WTC11 (cell line): ENCODE measurements around the gene ITGA5.

ENCODE experiments used
- ATF2 ChIP-seq: sonication (generic); formaldehyde crosslinking; IDR thresholded peaks from 2 replicates; pipeline ENCODE4 v1.8.1; 2022; ENCODE audit warnings: low read depth, missing genetic modification reagents, borderline replicate concordance
- JAZF1 ChIP-seq: fragments of 250-450 bp; sonication (Bioruptor Pico); IDR thresholded peaks from 2 replicates; pipeline ENCODE4 v1.9.0; 2021; ENCODE audit warnings: moderate library complexity, mild to moderate bottlenecking, inconsistent platforms
- TF ChIP-seq, protein P1 (sequence below): sonication (generic); formaldehyde crosslinking; IDR thresholded peaks from 2 replicates; pipeline ENCODE4 v1.8.0; 2022; ENCODE audit warnings: mild to moderate bottlenecking, missing genetic modification reagents
- TF ChIP-seq, protein P2 (sequence below): fragments of 200-600 bp; IDR thresholded peaks from 2 replicates; pipeline ENCODE4 v1.8.0; 2022; ENCODE audit warnings: antibody characterized with exemption

- TF ChIP-seq JAZF1 (CRISPR knock-in tag) = no peak
- TF ChIP-seq, protein P1, sequence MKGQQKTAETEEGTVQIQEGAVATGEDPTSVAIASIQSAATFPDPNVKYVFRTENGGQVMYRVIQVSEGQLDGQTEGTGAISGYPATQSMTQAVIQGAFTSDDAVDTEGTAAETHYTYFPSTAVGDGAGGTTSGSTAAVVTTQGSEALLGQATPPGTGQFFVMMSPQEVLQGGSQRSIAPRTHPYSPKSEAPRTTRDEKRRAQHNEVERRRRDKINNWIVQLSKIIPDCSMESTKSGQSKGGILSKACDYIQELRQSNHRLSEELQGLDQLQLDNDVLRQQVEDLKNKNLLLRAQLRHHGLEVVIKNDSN = no peak
- TF ChIP-seq, protein P2, sequence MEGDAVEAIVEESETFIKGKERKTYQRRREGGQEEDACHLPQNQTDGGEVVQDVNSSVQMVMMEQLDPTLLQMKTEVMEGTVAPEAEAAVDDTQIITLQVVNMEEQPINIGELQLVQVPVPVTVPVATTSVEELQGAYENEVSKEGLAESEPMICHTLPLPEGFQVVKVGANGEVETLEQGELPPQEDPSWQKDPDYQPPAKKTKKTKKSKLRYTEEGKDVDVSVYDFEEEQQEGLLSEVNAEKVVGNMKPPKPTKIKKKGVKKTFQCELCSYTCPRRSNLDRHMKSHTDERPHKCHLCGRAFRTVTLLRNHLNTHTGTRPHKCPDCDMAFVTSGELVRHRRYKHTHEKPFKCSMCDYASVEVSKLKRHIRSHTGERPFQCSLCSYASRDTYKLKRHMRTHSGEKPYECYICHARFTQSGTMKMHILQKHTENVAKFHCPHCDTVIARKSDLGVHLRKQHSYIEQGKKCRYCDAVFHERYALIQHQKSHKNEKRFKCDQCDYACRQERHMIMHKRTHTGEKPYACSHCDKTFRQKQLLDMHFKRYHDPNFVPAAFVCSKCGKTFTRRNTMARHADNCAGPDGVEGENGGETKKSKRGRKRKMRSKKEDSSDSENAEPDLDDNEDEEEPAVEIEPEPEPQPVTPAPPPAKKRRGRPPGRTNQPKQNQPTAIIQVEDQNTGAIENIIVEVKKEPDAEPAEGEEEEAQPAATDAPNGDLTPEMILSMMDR = no peak
- no peak for TF ChIP-seq ATF2 (CRISPR knock-in tag)
These were observed 9.3 kb upstream of the ITGA5 start for GRCh38 chr12:54428050-54429013.
